Trophoblast cell (in vitro differentiated cells and primary cell): ENCODE measurements around the gene CFAP70.

Source experiments
- DNase-seq, 2 donors: peaks; one replicate each; pipeline ENCODE4 v3.0.0-alpha.2; 2016
- H2AFZ ChIP-seq: 2 replicates; pipeline ENCODE4 v1.6.1; 2013; ENCODE audit warnings: low read length, moderate library complexity, mild to moderate bottlenecking; ENCODE audit not compliant: insufficient read depth, poor library complexity
- H2AK5ac ChIP-seq: 2 replicates; pipeline ENCODE4 v1.6.1; 2013; ENCODE audit warnings: mild to moderate bottlenecking, low read length
- H2BK120ac ChIP-seq: 2 replicates; pipeline ENCODE4 v1.6.1; 2013; ENCODE audit warnings: low read length, mild to moderate bottlenecking, moderate library complexity; ENCODE audit not compliant: insufficient read depth, poor library complexity
- H2BK12ac ChIP-seq: 2 replicates; pipeline ENCODE4 v1.6.1; 2013; ENCODE audit warnings: mild to moderate bottlenecking, low read length, moderate library complexity
- H2BK5ac ChIP-seq: 2 replicates; pipeline ENCODE4 v1.6.1; 2013; ENCODE audit warnings: low read length, low read depth, moderate library complexity, mild to moderate bottlenecking; ENCODE audit not compliant: poor library complexity
- H3K14ac ChIP-seq: 2 replicates; pipeline ENCODE4 v1.6.1; 2013; ENCODE audit warnings: mild to moderate bottlenecking, low read length
- H3K18ac ChIP-seq: 2 replicates; pipeline ENCODE4 v1.6.1; 2013; ENCODE audit warnings: mild to moderate bottlenecking, low read length
- H3K23ac ChIP-seq: 2 replicates; pipeline ENCODE4 v1.6.1; 2013; ENCODE audit warnings: low read length
- H3K27ac ChIP-seq: 2 replicates; pipeline ENCODE4 v1.5.1; 2013; ENCODE audit warnings: low read depth, mild to moderate bottlenecking, inconsistent platforms, low read length, moderate library complexity
- H3K27me3 ChIP-seq: 2 replicates; pipeline ENCODE4 v1.6.1; 2013; ENCODE audit warnings: inconsistent platforms, mild to moderate bottlenecking, low read length, moderate library complexity; ENCODE audit not compliant: insufficient read depth
- H3K36me3 ChIP-seq, 2 experiments: 1 replicate in 1 of 2; 2 replicates in 1 of 2; pipeline ENCODE4 v1.6.1; 2013; ENCODE audit warnings: low read length in 2 of 2, mild to moderate bottlenecking in 2 of 2, moderate library complexity in 1 of 2; ENCODE audit not compliant: insufficient read depth in 2 of 2, control insufficient read depth in 1 of 2
- H3K4ac ChIP-seq: 2 replicates; pipeline ENCODE4 v1.6.1; 2013; ENCODE audit warnings: low read depth, mild to moderate bottlenecking, low read length, moderate library complexity
- H3K4me1 ChIP-seq, 2 experiments: 1 replicate in 1 of 2; 2 replicates in 1 of 2; pipeline ENCODE4 v1.6.1; 2013; ENCODE audit warnings: low read length in 2 of 2, mild to moderate bottlenecking in 2 of 2, moderate library complexity in 1 of 2; ENCODE audit not compliant: insufficient read depth in 2 of 2, control insufficient read depth in 1 of 2
- H3K4me2 ChIP-seq: 2 replicates; pipeline ENCODE4 v1.6.1; 2013; ENCODE audit warnings: inconsistent platforms, mild to moderate bottlenecking, low read length, moderate library complexity
- H3K4me3 ChIP-seq: 2 replicates; pipeline ENCODE4 v1.5.1; 2013; ENCODE audit warnings: mild to moderate bottlenecking, low read depth, low read length, inconsistent platforms
- H3K79me1 ChIP-seq: one replicate; pipeline ENCODE4 v1.6.1; 2013; ENCODE audit warnings: low read length
- H3K79me2 ChIP-seq: 2 replicates; pipeline ENCODE4 v1.6.1; 2013; ENCODE audit warnings: low read length, mild to moderate bottlenecking; ENCODE audit not compliant: control insufficient read depth, insufficient read depth, poor library complexity
- H3K9ac ChIP-seq: 2 replicates; pipeline ENCODE4 v1.6.1; 2013; ENCODE audit warnings: mild to moderate bottlenecking, low read length
- H3K9me3 ChIP-seq: 2 replicates; pipeline ENCODE4 v1.6.1; 2013; ENCODE audit warnings: low read depth, mild to moderate bottlenecking, control low read depth, inconsistent platforms, low read length; ENCODE audit not compliant: insufficient read depth
- H4K12ac ChIP-seq: 2 replicates; pipeline ENCODE4 v1.6.1; 2013; ENCODE audit warnings: low read depth, mild to moderate bottlenecking, low read length, moderate library complexity
- H4K8ac ChIP-seq: 2 replicates; pipeline ENCODE4 v1.6.1; 2013; ENCODE audit warnings: low read depth, mild to moderate bottlenecking, low read length, moderate library complexity
- H4K91ac ChIP-seq: one replicate; pipeline ENCODE4 v1.6.1; 2013; ENCODE audit warnings: low read depth, mild to moderate bottlenecking, low read length, moderate library complexity
- WGBS: extraction: QIAGEN DNeasy Blood & Tissue Kit; methylation state at CpG from one replicate; pipeline ENCODE4 v1.1.7; 2013; ENCODE audit warnings: missing lambda C conversion rate; ENCODE audit not compliant: insufficient read length, insufficient coverage; ENCODE audit errors: extremely low coverage; 5-methylcytosine and 5-hydroxymethylcytosine counted together

Gene CFAP70

DNA sequence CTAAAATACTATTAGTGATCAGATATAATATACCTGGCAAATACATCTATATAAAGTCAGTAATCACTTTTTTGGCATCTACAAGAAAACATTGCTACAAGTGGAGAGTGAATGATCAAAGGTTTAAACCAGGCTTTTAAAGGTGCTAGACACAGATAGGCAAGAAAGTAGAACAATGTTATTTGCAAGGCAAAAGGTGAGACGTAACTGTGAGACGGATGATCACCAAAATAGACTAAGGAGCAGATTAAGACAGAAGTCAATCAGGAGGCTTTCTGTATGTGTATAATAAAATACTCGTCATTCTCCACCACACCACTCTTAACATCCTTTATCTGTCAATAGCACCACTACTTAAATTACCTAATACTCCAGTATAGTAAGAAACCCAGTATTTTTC lies 46.9 kb upstream of the CFAP70 start:
- H3K18ac ChIP-seq: no peak overlapping the region
- no peaks in the 10 kb centered on the region for H3K4me1 ChIP-seq
- no peak overlapping the region for H3K27ac ChIP-seq
- DNase-seq: no peak
- H3K4ac ChIP-seq: no peak overlapping the region
- no peak overlapping the region for H2AFZ ChIP-seq
- no peak overlapping the region for H3K14ac ChIP-seq
- no peak overlapping the region for H4K12ac ChIP-seq
- H3K79me1 ChIP-seq: no peaks in the 10 kb centered on the region
- H2BK12ac ChIP-seq: no peak overlapping the region
- H2AK5ac ChIP-seq: no peak overlapping the region
- no peak overlapping the region for H3K4me3 ChIP-seq
- H4K8ac ChIP-seq: no peak overlapping the region
- H2BK5ac ChIP-seq: no peak overlapping the region
- no peak overlapping the region for H3K9ac ChIP-seq
- no peak overlapping the region for H4K91ac ChIP-seq
- H2BK120ac ChIP-seq: no peak overlapping the region
- no peaks in the 10 kb centered on the region for H3K79me2 ChIP-seq
- H3K23ac ChIP-seq: no peak overlapping the region
- WGBS: no CpG with 5 or more reads among the region's 3 CpGs
- H3K27me3 ChIP-seq: no peaks in the 10 kb centered on the region
- H3K36me3 ChIP-seq: no peaks in the 10 kb centered on the region
- no peaks in the 10 kb centered on the region for H3K9me3 ChIP-seq
- H3K4me2 ChIP-seq: no peak overlapping the region

DNA sequence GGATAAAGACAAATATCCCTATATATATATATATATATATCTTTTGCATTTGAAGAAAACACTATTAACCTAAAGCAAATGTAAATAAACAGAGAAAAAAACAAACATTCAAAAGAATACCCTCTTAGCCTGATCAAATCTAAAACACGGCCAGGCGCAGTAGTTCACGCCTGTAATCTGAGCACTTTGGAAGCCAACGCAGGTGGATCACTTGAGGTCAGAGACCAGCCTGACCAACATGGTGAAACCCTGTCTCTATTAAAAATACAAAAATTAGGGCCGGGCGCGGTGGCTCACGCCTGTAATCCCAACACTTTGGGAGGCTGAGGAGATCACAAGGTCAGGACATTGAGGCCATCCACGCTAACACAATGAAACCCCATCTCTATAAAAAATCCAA lies 46.0 kb upstream of the CFAP70 start:
- Histone ChIP-seq H2AK5ac (no peak overlapping the region), H2BK5ac (no peak overlapping the region), H3K79me2 (no peaks in the 10 kb centered on the region), H2BK120ac (no peak overlapping the region), H4K8ac (no peak overlapping the region), H3K27ac (no peak overlapping the region), H3K23ac (no peak overlapping the region), H4K91ac (no peak overlapping the region), H3K4me3 (no peak overlapping the region), H3K79me1 (no peaks in the 10 kb centered on the region), H3K4ac (no peak overlapping the region), H3K4me1 (no peaks in the 10 kb centered on the region), H2AFZ (no peak overlapping the region), H3K18ac (no peak overlapping the region), H4K12ac (no peak overlapping the region), H3K9me3 (no peaks in the 10 kb centered on the region), H3K4me2 (no peak overlapping the region), H3K9ac (no peak overlapping the region), H3K14ac (no peak overlapping the region), H3K27me3 (no peaks in the 10 kb centered on the region), H3K36me3 (no peaks in the 10 kb centered on the region), H2BK12ac (no peak overlapping the region)
- WGBS: no CpG with 5 or more reads among the region's 9 CpGs
- DNase-seq: no peak

DNA sequence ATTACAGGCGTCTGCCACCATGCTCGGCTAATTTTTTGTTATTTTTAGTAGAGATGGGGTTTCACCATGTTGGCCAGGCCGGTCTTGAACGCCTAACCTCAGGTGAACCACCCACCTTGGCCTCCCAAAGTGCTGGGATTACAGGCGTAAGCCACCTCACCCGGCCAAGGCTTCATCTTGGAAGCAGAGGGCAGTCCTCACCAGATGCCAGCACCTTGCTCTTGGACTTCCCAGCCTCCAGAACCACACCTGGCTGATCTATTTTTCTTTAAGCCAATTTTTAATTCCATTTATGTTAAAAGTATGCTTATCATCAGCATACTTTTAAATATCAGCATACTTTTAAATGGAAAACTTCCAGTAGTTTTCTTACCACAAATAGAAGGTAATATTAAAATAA lies 43.0 kb upstream of the CFAP70 start:
- H3K4me2 ChIP-seq: no peak overlapping the region

DNA sequence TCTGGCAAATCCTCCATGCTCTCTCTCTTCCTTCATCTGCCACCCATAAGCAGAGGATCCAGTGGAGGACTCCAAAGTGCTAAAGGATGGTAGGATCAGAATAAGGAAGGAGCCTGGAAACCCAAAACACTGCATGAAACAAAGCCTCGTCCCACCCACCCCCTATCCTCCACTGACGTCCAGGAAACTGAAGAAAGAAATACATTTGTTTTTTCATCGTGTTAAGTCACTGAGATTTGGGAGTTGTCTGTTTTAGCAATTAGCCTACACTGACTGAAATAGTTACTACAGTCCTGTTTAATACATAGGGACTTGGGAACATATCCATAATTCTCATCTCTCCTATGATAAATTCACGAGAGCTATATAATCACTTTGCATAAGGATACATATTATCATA lies 40.4 kb upstream of the CFAP70 start:
- Histone ChIP-seq H3K18ac (no peak overlapping the region), H2BK120ac (no peak overlapping the region), H2AFZ (no peak overlapping the region), H3K27ac (no peak overlapping the region), H3K9ac (no peak overlapping the region), H4K91ac (no peak overlapping the region), H3K14ac (no peak overlapping the region), H4K12ac (no peak overlapping the region), H4K8ac (no peak overlapping the region), H2AK5ac (no peak overlapping the region), H3K23ac (no peak overlapping the region), H3K4me3 (no peak overlapping the region), H3K79me1 (no peaks in the 10 kb centered on the region), H3K9me3 (no peaks in the 10 kb centered on the region), H3K27me3 (no peaks in the 10 kb centered on the region), H2BK12ac (no peak overlapping the region), H3K79me2 (no peaks in the 10 kb centered on the region), H3K4me1 (no peaks in the 10 kb centered on the region), H3K36me3 (peaks cover 10 to 12% of the 10 kb centered on the region in 2 experiments), H2BK5ac (no peak overlapping the region), H3K4ac (no peak overlapping the region), H3K4me2 (no peak overlapping the region)
- DNase-seq: no peak
- WGBS: no CpG with 5 or more reads among the region's 4 CpGs

More for the DNA sequence above, 43.0 kb upstream of the CFAP70 start:
- no CpG with 5 or more reads among the region's 6 CpGs for WGBS
- no peak overlapping the region for H3K27ac ChIP-seq
- H3K14ac ChIP-seq: no peak overlapping the region
- H2BK5ac ChIP-seq: no peak overlapping the region
- peaks cover 5 to 8% of the 10 kb centered on the region in 2 experiments for H3K36me3 ChIP-seq
- H2AK5ac ChIP-seq: no peak overlapping the region
- no peak overlapping the region for H3K9ac ChIP-seq
- H3K18ac ChIP-seq: no peak overlapping the region
- no peak overlapping the region for H4K91ac ChIP-seq
- no peak overlapping the region for H3K4me3 ChIP-seq
- H2BK12ac ChIP-seq: no peak overlapping the region
- no peak overlapping the region for H2BK120ac ChIP-seq
- DNase-seq: no peak
- no peak overlapping the region for H4K8ac ChIP-seq
- H3K79me1 ChIP-seq: no peaks in the 10 kb centered on the region
- no peak overlapping the region for H3K4ac ChIP-seq
- H3K79me2 ChIP-seq: no peaks in the 10 kb centered on the region
- no peaks in the 10 kb centered on the region for H3K4me1 ChIP-seq
- no peaks in the 10 kb centered on the region for H3K9me3 ChIP-seq
- no peak overlapping the region for H2AFZ ChIP-seq
- H4K12ac ChIP-seq: no peak overlapping the region
- no peak overlapping the region for H3K23ac ChIP-seq
- no peaks in the 10 kb centered on the region for H3K27me3 ChIP-seq
